Measurements from ENCODE around the gene HERC2.

GRCh38 chr15:28096670-28097431 is 225.1 kb downstream of the HERC2 start:
- TF ChIP-seq REST (IDR thresholded peaks at IDR 0.05), result no peak
- TF ChIP-seq FOXA1 (IDR thresholded peaks at IDR 0.05), result no peak
- TF ChIP-seq CTCF (IDR thresholded peaks at IDR 0.05; ENCODE audit: low read depth, low read length, missing input control), result no peak
